ENCODE data around the gene TRMT44.

GRCh38 chr4:8461086-8461485, 20.5 kb downstream of the TRMT44 start:
- TF ChIP-seq CEBPB (IDR thresholded peaks at IDR 0.05) (no peak), EP300 (IDR thresholded peaks at IDR 0.05; ENCODE audit: borderline replicate concordance) (no peak), CREB1 (IDR thresholded peaks at IDR 0.05; ENCODE audit: low read depth) (no peak), EGR1 (IDR thresholded peaks at IDR 0.05) (no peak)
